ENCODE data around the gene ZNF384.

The ZNF384 gene

DNA sequence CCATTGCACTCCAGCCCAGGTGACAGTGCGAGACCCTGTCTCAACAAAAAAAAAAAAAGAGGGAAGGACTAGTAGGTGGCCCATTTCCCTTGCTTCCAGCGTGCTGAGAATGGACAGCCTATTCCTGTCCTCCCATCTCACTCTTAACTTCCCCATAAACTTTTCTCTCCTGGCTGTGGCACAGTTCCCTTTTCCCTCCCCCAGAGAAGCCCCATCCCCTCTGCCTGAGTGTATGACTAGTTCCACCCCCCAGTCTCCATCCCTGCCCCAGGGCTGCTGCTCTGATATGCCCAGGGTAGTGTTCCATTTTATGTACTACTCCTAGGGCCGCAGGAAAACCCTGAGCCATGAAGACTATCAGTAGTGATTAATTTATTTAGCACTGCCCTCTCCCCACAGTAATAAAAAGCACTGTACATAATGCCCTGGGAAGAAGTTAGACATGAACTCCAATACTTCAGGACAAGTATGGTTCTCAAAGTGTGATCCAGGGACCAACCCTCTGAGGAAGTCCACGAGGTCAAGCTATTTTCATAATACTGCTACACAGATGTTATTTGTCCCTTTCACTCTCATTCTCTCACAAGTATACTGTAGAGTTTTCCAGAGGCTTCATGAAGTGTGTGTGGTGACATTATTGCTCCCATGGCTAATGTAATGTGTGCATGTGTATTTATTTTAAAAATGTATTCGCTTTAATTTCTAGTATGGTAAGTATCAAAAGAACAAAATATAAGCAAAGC is 70.5 kb downstream of the ZNF384 start:
- no peak for DNase-seq

Measured in NCI-H2081 treated with DMSO at 0.1 percent for 48 hours (cell line).